Measurements from ENCODE around the gene NTHL1. TPM values are rescaled to one million over a fixed set of nuclear protein-coding genes. Genes with fewer than 3 reads are reported as not detected.
A peak's percentile ranks its signal among the peaks of the same experiment; 100 is the strongest.

NTHL1 gene
- total and polyA plus RNA-seq, 9 of the 15 experiments (the other 6 are each of a cell fraction or from before 2014, with no cell fraction given): 1.1 to 58.8 (median 17.6) TPM

GRCh38 chr16:2028620-2029220, 18.9 kb downstream of the NTHL1 start (continued):
- TF ChIP-seq ZNF280A (IDR thresholded peaks at IDR 0.05; ENCODE audit: low read depth, partially characterized antibody): no peak
- TF ChIP-seq NCOA6 (IDR thresholded peaks at IDR 0.05): no peak
- TF ChIP-seq ZNF449 (CRISPR knock-in tag; IDR thresholded peaks at IDR 0.05): no peak
- no peak for TF ChIP-seq POLR2B (IDR thresholded peaks at IDR 0.05; ENCODE audit: low read depth, partially characterized antibody)
- no peak for TF ChIP-seq SIRT6 (IDR thresholded peaks at IDR 0.05; ENCODE audit: low read depth, low read length)
- TF ChIP-seq SOX6 (IDR thresholded peaks at IDR 0.05): no peak

GRCh38 chr16:2028146-2028545, 19.5 kb downstream of the NTHL1 start:
- ATAC-seq (no peak), DNase-seq (ENCODE audit: extremely low read depth in 1 of 4, low spot score in 3 of 4) (no peak), FAIRE-seq (peak; percentile 37)
- 62% methylated on average over 3 of the region's 3 CpGs for WGBS (ENCODE audit: insufficient coverage, low coverage, missing lambda C conversion rate)
- ChIA-PET CTCF (ENCODE audit: low intra/inter-chr PET ratio) (no interaction called here), POLR2A (interaction anchor here (0.8 to 1.0 kb wide), 2 partner anchors 126 to 127 kb away, joined by 3 to 5 read pairs; partner anchors contain the start of gene TRAF7)
- Histone ChIP-seq H3K27me3 (ENCODE audit: control insufficient read depth in 2 of 2, insufficient read depth in 2 of 2, low read length in 2 of 2) (no peaks in the 10 kb centered on the region), H3K9me1 (ENCODE audit: control insufficient read depth, insufficient read depth, low read length) (peaks cover 3% of the 10 kb centered on the region), H3K4me2 (ENCODE audit: insufficient read depth, low read length) (peak overlapping the region; percentile 93; the same call in 1 of the 2 replicates), H3K9ac (ENCODE audit: insufficient read depth in 1 of 2, low read depth in 2 of 2, low read length in 2 of 2) (peak overlapping the region in 1 of 2 experiments; percentile 85; a peak in 2 of 4 replicates), H3K4me1 (replicated peaks in 1 of 2; ENCODE audit: control insufficient read depth in 2 of 2, insufficient read depth in 2 of 2, low read length in 2 of 2) (peaks cover 28 to 83% of the 10 kb centered on the region in 2 experiments), H3K27ac (ENCODE audit: extremely low read depth, low read depth, low read length) (no peak overlapping the region), H3K79me2 (ENCODE audit: control insufficient read depth, insufficient read depth, low read length) (peaks cover 16% of the 10 kb centered on the region), H3K36me3 (ENCODE audit: control insufficient read depth, insufficient read depth, low read length) (peaks cover 7% of the 10 kb centered on the region; the same call in 1 of the 3 replicates), H3K9me3 (replicated peaks; ENCODE audit: control insufficient read depth, insufficient read depth, low read depth, low read length) (no peaks in the 10 kb centered on the region), H4K20me1 (replicated peaks; ENCODE audit: control insufficient read depth, insufficient read depth, low read length) (0 out of 2 replicates have a peak, but pooled peaks cover 7% of the 10 kb centered on the region), H2AFZ (ENCODE audit: low read depth, low read length) (no peak overlapping the region), H3K4me3 (no peak overlapping the region)
- no TSS peak for BruUV-seq (replicated peaks)
- intact Hi-C loops (cut with micrococcal nuclease) (no loop called here), in situ Hi-C loops (cut with MboI) (no loop called here)
- TF ChIP-seq YY1 (IDR thresholded peaks at IDR 0.05; ENCODE audit: borderline replicate concordance in 1 of 3, control insufficient read depth in 1 of 3, extremely low read depth in 1 of 3, insufficient read depth in 3 of 3, insufficient read length in 1 of 3, insufficient replicate concordance in 2 of 3, low read depth in 1 of 3, low read length in 2 of 3): no peak
- no peak for TF ChIP-seq U2AF1 (optimal IDR thresholded peaks at IDR 0.05; ENCODE audit: low read depth, low read length)
- no peak for TF ChIP-seq TCF7L2 (IDR thresholded peaks at IDR 0.05; ENCODE audit: low read depth, low read length)
- TF ChIP-seq SIRT6 (IDR thresholded peaks at IDR 0.05; ENCODE audit: low read depth, low read length): no peak
- TF ChIP-seq ZNF766 (CRISPR knock-in tag; conservative IDR thresholded peaks at IDR 0.05): no peak
- TF ChIP-seq BRCA1 (IDR thresholded peaks at IDR 0.05): no peak
- no peak for TF ChIP-seq BRCA1 (CRISPR knock-in tag; IDR thresholded peaks at IDR 0.05)
- TF ChIP-seq ZBTB11 (CRISPR knock-in tag; IDR thresholded peaks at IDR 0.05): no peak

Measured in K562 (cell line).